NCI-H69 (cell line): ENCODE measurements around the gene TTLL11.
"Not testable (repeated sequence)": the region's sequence is repeated elsewhere in the genome, so short reads cannot be mapped to it uniquely, and the experiment has no call there.

ENCODE experiments used
- DNase-seq: peaks from one replicate; lab custom pipeline; 2025; lab: John Stamatoyannopoulos, UW

Gene TTLL11

DNA sequence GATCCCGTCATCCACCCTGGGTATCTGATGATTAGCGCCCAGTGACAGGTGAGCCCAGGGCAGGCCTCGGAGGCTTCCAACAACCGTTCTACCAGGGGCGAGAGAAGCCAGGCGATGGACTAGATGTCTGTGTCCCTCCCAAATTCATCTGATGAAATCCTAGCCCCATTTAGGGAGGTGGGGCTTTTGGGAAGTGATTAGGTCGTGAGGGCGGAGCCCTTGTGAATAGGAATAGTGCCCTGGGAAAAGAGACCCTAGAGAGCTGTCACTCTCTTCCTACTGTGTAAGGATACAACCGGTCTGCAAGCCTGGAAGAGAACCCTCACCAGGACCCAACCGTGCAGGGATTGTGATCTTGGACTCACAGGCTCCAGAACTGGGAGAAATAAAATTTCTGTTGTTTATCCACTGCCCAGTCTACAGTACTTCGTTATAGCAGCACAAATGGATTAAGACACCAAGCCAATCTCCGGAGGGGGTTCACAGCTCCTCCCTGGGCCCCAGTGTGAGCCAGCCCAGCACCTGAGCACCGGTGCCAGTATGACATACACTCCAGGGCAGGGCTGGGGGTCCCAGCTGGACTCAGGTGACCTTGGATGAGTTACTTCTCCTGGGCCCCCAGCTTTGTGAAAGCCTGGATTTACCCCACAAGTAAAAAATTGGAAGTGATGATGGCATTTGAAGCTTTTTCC is 279.4 kb downstream of the TTLL11 start:
- no peak for DNase-seq

DNA sequence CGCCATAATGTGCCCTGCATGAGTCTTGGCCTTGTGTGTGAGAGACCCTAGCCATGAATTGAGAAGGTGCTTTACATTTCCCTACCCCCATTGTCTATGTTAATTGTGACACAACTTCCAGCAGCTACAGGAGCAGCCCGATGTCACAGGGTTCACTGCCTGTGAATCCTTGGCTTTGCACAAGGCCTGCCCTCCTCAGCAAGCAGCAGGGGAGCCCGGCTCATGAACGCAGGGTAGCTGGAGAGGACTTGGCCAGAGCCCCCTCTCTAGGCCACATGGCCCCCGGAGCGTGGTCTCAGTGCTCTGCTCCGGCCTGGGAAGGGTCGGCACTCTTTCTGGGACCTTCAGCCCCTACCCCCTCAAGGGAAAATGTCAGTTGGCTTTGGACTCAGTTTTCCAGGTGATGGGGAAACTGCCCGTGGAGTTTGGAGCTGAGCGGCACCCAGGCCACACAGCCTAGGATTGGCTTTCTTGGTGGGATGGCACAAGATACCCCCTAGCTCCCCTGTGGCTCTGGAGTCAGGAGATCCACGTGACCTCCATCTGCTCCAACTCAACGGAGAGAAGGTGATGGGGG is 280.9 kb downstream of the TTLL11 start:
- DNase-seq = no peak

DNA sequence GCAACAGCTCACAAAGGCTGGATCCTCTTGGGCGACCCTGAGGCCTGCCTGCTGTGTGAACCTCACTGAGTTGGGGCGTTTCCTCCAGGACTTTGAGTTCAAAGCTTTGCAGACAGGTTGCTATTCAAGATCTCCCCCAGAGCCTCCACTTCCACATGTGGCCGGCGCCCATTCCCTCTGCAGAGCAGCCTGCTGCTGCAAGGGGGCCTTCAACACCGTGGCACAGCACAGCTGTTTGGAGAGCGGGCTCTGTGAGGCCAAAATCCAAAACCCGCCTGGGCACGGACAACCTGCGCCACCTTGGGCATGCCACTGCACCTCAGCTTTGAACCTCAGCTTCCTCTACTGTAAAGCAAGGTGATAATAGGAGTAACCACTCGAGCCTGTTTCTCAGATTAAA is 281.4 kb downstream of the TTLL11 start:
- no peak for DNase-seq

DNA sequence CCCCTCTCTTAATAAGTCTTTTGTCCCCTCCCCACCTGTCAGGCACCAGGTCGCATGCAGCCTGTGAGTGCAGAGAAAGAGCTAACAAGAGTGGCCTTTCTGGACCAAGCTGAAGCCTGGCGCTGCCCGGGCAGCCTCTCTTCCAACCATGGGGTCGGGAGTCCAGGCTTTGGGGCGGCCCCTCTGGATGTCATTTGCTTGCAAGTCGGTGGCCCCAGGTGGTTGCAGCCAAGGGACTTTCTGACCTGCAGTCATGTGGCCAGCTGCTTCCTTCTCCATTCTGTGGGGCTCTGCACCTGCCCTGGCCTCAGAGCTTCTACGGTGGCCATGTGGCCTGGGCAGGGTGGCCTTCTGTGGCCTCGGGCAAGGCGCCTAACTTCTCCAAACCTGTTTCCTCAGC is 282.0 kb downstream of the TTLL11 start:
- no peak for DNase-seq

DNA sequence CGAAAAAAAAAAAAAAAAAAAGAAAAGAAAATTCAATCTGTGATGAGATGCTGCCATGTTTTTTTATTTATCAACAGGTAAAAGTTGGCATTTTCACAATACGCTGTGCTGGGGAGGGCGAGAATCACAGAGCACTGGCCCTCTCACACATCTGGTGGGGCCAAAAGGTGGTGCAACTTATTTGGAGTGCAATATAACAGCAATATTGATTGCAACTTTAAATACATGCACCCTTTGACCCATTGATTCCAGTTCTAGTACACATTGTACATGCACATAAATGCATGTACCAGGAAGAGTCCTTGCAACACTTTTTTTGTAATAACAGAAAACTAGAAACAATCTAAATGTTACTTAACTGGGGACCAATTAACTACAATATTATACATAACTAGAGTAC is 282.6 kb downstream of the TTLL11 start:
- DNase-seq = no peak

DNA sequence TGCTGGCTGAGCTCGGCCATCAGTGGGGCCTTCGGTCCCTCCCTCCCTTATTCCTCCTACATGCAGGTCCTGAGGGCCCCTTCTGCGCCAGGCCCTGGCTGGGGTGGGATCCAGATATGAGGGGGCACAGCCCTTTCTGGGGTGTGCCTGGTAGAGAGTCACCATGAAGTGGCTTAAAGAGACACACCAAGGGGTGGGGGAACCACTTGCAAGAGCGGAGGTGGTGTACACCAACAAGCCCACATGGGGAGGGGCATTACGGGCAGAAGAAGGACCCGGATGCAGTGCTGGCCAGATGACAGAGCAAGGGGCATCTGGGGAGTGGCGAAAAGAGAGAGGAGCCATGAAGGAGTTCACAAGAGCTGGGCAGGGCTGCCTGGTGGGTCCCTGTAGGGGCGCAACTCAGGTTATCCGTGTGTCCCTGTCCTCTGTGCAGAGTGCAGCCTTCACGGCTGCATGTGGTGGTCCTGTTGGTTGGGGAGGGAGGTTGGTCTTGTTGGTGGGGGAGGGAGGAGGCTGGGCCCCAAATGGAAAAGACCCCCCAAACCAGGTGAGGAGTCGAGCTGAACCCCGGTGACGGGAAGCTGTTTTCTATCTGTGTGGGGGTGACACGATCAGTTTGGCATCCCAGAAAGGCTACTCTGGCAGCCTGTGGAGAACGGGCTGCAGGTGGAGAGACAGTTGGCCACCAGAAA is 283.6 kb downstream of the TTLL11 start:
- DNase-seq = no peak

DNA sequence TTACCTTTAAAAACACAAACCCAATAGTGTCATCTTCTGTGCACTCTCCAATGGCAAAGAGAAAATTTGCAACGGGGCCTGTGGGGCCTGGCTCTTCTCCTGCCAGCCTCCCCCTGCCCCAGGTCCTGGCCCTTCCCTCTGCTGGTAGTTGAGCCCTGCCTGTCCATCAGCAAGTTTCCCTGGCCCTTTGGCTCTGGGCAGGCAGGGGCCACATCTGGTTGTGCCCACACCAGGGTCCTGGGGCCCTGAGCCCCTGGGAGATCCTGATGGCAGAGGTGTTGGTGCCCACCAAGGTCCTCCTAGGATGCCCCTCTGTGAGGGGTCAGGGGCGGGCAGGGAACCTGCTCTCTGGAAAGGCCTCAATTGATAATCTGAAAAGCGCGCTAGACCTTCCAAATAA is 284.3 kb downstream of the TTLL11 start:
- DNase-seq = no peak

DNA sequence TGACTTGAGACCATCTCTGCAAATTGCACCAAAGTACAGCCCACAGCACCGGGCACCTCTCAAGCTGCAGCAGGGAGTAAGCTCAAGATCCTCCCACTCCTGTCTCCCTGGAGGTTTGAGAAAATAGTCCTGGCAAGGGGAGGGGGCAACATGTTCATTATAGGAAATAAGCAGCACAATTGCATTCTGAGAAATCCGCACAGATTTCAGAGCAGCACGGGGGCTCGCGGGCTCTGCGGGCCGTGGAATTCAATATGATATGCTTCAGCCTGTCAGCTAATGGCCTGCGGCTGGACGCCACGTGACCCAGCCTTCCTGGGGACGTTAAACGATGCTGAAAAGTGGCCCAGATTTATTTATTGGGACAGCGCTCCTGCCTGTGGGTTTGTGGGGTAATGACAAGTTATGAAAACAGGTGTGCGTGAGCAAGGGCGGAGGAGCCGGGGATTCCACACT is 285.3 kb downstream of the TTLL11 start:
- peak; percentile 82 for DNase-seq

DNA sequence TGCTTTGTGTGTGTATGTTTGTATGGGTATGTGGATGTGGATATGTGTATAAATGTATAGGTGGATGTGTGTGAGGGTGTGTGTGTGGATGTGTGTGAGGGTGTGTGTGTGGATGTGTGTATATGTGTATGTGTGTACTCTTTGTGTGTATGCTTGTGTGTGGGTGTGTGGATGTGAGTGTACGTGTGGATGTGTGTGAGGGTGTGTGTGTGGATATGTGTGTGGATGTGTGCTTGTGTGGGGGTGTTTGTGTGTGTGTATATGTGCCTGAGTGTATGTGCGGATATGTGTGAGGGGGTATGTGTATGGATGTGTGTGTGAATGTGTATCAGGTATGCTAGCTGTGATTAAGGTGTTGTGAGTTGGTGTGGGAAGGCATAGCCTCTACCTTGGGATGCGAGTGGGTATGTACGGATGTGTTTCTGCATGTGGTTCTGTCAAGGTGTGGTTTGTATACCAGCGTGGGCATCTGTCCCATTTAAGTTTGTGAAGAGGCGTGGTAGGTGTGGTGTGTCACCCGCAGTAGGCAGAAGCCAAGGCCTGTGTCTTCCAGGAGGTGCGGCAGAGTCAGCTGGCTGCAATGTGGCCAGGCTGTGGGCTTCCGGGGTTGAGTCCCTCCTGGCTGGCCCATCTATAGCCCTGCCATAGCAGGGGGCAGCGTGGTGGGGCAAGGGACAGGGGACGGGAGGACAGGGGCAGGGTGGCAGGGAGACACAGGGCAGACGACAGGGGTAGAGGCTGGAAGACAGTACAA is 285.9 kb downstream of the TTLL11 start:
- DNase-seq = peak; percentile 24

DNA sequence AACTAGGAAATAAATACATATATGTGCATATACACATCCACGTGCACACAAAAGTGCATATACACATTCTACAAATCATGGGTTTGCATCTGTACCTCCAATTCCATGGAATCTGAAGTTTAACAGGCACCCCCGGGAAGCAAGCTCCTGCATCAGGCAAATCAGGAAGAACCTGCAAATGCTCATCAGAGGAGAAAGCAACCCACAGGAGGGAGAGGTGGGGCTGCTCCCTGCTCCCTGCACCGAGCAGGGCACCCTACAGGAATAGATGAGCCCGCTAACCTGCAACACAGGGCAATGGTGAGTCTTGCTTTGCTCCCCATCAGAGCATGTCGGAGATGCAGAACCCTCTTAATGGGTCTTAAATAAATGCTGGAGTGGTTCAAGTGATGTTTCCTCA is 290.4 kb downstream of the TTLL11 start:
- DNase-seq = peak; percentile 12

DNA sequence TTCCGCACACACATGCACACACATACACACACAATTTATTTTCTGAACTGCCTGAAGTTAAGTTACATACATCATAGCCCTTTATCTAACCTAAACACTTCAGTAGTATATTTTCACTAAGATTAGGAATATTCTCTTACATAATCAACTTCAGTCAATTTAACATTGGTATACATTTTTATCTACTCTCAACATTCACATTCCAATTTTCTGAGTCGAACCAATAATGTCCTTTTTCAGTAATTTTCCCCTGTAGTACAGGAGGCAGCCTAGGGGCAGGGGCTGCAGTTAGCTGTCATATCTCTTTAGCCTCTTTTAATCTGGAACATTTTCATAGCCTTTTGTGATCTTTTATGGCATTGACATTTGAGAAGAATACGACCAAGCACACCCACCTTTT is 291.5 kb downstream of the TTLL11 start:
- DNase-seq = no peak

DNA sequence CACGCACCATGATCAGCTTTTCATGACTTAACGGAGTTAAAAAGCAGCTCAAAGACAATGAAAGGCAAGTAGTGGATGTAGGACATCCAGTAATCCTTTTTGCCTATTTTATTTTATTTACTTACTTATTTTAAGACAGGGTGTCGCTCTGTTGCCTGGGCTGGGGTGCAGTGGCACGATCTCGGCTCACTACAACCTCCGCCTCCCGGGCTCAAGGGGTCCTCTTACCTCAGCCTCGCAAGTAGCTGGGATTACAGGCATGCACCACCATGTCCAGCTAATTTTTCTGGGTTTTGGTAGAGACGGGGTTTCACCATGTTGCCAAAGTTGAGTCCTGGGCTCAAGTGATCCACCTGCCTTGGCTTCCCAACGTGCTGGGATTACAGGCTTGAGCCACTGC is 292.7 kb downstream of the TTLL11 start:
- no peak for DNase-seq

DNA sequence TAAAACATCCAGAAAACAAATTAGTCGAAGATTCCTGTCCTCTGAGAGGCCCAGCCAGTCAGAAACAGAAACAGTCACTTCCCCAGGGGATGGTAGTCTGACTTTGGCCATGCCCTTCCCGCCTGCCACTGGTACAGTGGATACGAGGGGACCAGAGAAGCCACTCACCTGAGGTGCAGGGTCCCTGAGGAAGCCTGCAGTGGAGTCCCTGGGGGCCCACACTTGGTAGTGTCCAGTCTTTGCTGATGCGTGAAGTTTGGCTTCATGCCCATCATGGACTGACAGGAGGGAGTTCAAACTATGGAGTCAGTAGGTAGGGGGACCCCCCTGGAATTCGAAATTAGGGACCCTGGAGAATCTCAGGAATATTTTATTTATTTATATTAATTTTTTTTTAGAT is 294.2 kb downstream of the TTLL11 start:
- DNase-seq = peak; percentile 29

DNA sequence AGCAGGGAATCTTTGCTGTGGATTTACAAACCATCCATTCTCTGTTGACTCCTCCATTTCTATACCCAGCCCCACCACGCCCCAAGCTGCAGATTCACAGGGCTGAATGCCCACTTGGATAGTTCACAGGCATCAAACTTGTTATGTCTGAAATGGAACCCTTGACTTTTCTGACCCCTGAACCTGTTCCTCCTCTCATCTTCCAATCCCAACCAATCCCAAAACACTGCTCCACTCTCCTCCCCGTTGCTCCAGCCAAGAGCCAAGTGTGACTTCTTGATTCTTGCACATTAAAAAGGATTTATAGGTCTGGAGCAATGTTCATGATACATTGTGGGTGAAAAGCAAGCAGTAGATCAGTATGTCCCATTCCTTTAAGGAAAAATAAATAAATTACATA is 296.0 kb downstream of the TTLL11 start:
- no peak for DNase-seq

DNA sequence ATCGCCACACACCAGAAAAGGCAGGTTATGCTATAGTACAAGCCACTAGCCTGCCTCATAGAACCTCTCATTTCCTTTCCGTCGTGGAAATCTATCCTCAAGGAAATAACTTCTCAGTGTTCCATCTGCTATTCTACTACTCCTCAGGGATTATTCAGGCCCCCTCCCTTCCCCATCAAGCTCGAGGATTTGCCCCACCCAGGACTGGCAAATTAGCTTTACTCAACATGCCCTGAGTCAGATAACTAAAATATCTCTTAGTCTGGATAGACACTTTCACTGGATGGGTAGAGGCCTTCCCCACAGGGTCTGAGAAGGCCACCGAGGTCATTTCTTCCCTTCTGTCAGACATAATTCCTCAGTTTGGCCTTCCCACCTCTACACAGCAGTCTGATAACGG is 298.8 kb downstream of the TTLL11 start:
- DNase-seq = not testable (repeated sequence)

DNA sequence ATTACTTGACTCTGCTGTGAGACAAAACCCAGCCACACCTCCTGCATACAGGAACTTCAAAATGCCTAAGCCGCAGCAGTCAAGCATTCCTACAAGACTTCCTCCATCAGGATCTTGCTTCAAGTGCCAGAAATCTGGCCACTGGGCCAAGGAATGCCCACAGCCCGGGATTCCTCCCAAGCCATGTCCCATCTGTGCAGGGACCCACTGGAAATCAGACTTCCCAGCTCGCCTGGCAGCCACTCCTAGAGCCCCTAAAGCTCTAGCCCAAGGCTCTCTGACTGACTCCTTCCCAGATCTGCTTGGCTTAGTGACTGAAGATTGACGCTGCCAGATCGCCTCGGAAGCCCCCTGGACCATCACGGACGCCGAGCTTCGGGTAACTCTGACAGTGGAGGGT is 300.6 kb downstream of the TTLL11 start:
- not testable (repeated sequence) for DNase-seq

DNA sequence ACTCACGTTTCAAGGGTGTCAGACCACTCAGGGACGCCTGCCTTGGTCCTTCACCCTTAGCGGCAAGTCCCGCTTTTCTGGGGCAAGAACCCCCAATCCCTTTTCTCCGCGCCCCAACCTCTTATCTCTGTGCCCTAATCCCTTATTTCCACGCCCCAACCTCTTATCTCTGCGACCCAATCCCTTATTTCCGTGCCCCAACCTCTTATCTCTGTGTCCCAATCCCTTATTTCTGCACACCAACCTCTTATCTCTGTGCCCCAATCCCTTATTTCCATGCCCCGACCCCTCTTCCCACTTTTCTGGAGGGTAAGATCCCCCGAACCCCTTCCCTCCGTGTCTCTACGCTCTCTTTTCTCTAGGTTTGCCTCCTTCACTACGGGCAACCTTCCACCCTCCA is 302.3 kb downstream of the TTLL11 start:
- no peak for DNase-seq

DNA sequence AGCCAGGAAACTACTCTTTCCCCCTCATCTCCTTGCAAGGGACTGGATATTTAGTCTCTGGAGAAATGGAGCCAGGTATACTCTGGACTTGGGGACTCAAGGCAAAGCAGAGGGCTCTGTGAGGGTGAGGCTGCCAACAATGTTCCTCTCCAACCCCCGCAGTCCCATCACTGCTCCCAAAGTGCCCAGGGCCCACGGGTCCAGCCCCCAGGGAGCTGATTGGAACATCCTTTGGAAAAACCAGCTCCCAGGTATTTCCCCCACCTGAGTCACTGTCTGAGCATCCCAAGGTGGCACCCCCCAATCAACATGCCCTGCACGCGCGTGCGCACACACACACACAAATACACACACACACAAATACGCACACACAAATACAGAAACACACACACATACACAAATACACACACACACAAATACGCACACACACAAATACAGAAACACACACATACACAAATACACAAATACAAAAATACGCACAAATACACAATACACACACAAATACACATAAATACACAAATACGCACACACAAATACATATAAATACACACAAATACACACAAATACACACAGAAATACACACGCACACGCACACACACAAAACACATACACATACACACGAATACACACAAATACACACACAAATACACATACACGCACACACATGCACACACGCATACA is 304.3 kb downstream of the TTLL11 start:
- DNase-seq = no peak

DNA sequence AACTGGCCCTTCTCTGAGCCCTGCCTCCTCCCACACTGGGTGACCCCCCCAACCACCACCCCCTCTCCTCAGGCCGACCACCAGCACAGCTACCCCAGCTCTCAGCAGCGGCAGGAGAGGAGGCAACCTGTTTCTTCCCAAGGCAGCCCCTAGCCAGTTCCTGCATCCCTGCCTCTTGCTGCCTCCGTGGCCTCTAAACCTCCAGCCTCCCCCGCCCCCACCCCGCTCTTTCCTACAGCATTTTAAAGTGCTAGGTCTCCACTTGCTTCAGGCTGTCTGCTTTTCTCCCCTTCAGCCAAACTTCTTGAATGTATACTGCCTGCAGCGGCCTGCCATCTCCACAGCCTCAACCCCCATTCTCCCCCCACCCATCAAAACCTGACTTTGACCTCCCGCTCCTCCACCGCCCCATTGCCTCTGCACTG is 306.1 kb downstream of the TTLL11 start:
- no peak for DNase-seq

DNA sequence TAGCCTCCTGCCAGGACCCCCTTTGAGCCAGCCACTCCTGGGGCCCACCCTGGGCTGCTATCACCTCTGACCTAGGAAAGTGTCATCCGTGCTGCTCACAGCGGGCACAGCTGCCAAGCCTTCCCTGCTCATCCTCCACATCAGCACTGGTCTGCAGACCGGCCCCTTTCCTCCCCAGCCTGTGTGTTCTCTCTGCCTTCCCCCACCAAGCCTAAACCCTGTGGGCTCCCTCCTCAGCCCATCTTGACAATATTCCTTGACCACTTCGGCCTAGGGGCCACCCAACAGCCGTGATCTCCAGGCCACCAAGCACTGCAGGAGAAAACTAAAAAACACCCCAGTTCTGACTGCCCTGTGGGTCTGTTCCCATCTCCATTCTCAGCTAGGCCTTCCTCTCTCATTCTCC is 306.6 kb downstream of the TTLL11 start:
- DNase-seq = no peak

DNA sequence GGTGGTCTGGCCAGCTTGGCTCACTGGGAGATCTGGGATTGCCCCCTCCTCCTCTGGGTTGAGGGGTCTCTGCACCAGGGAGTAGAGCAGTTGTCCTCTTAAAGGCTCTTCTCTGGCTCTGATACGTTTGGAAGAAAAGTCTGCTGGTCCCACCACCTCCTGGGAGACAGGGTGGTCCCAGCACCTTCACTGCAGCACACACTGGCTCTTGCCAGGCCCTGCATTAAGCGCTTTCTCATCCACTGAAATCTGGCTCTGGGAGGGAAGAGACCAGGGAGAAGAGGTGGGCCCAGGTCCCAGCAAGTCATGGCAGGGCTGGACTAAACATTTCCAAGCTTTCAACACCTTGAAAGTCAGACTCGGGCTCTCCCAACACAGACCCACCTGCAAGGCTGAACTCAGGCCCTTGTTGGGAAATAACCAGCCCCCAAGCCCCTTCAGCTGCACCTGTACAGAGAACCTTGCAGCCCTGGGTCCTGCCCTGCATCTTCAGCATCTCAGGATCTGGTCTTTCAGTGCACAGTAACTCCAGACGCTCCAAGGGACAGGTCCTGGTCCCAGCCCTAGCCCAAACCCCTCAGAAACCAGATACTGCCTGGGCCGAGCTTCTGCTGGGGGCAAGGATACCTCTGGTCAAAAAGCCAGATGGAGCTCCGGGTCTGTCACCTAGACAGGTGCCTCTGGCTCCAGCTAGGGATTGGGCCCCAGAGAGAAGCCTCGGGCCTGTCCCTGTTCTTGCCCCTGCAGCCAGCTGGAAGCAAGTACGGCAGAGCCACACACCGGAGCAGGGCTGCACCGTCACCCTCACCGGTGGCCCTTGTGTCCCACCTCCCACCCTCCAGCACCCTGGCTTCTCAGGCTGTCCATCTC is 307.2 kb downstream of the TTLL11 start:
- DNase-seq = no peak
